Left ventricle myocardium inferior (tissue), 1 donor: ENCODE results near the gene IPCEF1. TPM values are rescaled to one million over a fixed set of nuclear protein-coding genes. Genes with fewer than 3 reads are reported as not detected.

Experiments used
- DNase-seq: peaks from one replicate; pipeline ENCODE4 v3.0.0-alpha.2; 2020
- H3K27ac ChIP-seq: fragments of 200-600 bp; replicated peaks from 2 replicates; pipeline ENCODE4 v1.8.0; 2021
- H3K27me3 ChIP-seq: fragments of 200-600 bp; 2 replicates; pipeline ENCODE4 v1.8.0; 2021; ENCODE audit warnings: low read depth
- H3K36me3 ChIP-seq: fragments of 200-600 bp; 2 replicates; pipeline ENCODE4 v1.8.0; 2021
- H3K4me1 ChIP-seq: fragments of 200-600 bp; 2 replicates; pipeline ENCODE4 v1.8.0; 2021
- H3K4me3 ChIP-seq: fragments of 200-600 bp; 2 replicates; pipeline ENCODE4 v1.8.0; 2021; ENCODE audit warnings: mild to moderate bottlenecking, moderate library complexity
- H3K9me3 ChIP-seq: fragments of 200-600 bp; replicated peaks from 2 replicates; pipeline ENCODE4 v1.8.0; 2021
- CTCF ChIP-seq: fragments of 200-600 bp; IDR thresholded peaks from 2 replicates; pipeline ENCODE4 v1.8.0; 2021; ENCODE audit warnings: antibody characterized with exemption, mild to moderate bottlenecking, borderline replicate concordance
- intact Hi-C: fragments of 100-400 bp; cut with micrococcal nuclease; formaldehyde crosslinking; loops from one replicate; pipeline ENCODE4 v1.11.0; 2022
- total RNA-seq: library from RNA; stranded (reverse); fragmentation: NEBNext Ultra II Directional; extraction: Animal tissue kit (Norgen Biotek cat#: 25700); gene quantifications from one replicate; pipeline ENCODE4 v1.2.1, GENCODE V29; 2021
- donor health status: DM: no; HTN: yes; CAD: no; lungs with severe emphysema.

IPCEF1 gene
- total RNA-seq, 1 donor from 2014 or later: 1.7 TPM

GRCh38 chr6:154157706-154158105, 198.9 kb downstream of the IPCEF1 start:
- Histone ChIP-seq H3K9me3 (no peaks in the 10 kb centered on the region), H3K36me3 (no peaks in the 10 kb centered on the region), H3K4me1 (peaks cover 19% of the 10 kb centered on the region), H3K27ac (peak overlapping the region; percentile 38), H3K27me3 (no peaks in the 10 kb centered on the region), H3K4me3 (peak overlapping the region; percentile 45)
- intact Hi-C loops: no loop called here
- TF ChIP-seq CTCF: no peak
- DNase-seq: no peak

DNA sequence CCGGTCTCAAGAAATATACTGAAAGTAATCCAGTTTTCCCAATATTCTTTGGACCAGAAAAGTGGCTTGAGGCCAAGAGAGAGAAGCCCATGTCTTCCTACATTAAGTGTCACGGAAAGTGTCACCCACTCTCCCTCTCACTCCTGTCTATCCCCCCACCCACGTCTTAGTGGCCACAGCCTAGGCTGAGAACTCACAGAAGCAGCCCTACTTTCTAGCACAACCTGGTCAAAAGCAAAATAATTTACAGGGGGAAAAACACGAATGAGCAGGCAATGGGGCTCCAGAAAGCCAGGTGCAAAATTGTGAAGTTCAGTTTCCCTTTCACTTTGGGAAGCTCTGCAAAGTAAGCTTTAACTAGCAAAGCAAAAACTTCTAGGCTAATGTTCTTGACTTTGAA, 199.5 kb downstream of the IPCEF1 start:
- Histone ChIP-seq H3K9me3 (no peaks in the 10 kb centered on the region), H3K27ac (peak overlapping the region; percentile 38), H3K4me3 (peak overlapping the region; percentile 45), H3K27me3 (no peaks in the 10 kb centered on the region), H3K36me3 (no peaks in the 10 kb centered on the region), H3K4me1 (peaks cover 19% of the 10 kb centered on the region)
- no peak for DNase-seq
- no peak for TF ChIP-seq CTCF
- intact Hi-C loops: no loop called here

DNA sequence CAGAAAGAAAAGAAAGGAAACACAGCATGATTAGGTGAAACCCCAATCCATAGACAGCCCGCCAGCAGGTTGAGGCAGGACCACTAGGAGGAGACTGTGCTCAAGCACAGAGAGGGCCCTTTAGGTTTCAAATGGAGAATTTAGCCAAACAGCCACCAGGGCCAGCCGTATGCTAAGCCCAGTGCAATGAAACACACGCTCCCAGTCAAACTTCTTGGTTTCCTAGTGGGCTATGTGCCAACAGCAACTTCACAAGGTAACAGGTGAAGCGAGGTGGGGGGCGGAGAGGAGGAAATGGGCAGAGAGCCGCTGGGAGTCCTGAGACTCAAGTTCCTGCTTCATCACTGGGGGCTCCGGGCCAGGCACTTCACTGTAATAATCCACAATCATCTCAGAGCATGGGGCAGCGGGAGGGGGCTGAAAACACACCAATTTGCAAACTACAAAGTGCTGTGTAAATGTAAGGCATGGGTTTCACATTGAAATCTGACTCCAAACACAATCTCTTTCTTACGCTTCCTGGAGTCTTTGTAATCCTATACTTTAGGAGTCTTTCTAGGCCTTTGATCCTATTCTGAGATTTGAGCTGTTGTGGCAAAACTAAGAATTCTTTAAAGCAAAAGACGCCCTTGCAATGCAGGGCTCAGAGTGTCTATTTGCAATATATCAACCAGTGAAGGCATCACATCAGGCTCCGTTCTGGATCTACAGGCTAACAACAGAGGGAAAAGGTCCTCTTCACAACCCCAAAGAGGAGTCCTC, 200.3 kb downstream of the IPCEF1 start:
- Histone ChIP-seq H3K27me3 (no peaks in the 10 kb centered on the region), H3K4me3 (peak overlapping the region; percentile 45), H3K36me3 (no peaks in the 10 kb centered on the region), H3K27ac (no peak overlapping the region), H3K9me3 (no peaks in the 10 kb centered on the region), H3K4me1 (peaks cover 19% of the 10 kb centered on the region)
- no peak for DNase-seq
- intact Hi-C loops: no loop called here
- TF ChIP-seq CTCF: peak; percentile 63

DNA sequence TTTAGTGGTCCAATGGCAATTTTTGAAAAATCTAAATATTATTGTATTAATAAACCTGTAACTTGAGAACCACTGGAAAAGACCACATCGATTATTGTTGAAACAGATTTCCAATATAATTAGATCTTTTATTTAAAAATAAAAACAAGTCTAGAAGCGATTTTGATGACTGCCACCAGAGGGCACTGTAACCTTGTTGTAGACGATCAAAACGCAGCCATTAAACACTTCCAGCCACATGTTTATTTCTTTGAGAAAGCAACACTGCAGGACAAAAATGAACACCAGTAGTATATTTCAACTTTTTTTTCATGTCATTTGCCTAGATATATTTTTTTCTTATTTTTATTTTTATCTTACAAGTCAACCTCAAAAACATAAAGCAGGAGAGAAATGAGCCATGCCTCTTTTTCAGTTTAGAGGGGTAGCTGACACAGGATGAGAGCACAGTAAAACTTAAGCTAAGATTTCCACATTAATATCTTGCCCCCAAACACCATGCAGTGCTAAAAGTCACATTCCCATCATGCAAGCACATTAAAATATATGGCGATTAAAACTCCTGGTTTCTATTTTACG, 202.1 kb downstream of the IPCEF1 start:
- TF ChIP-seq CTCF: peak; percentile 87
- H3K27ac ChIP-seq: no peak overlapping the region
- intact Hi-C loops: loop anchor here (5.0 kb wide), 1 partner anchor 123 kb away; no protein-coding TSS in a partner anchor
- no peaks in the 10 kb centered on the region for H3K9me3 ChIP-seq
- H3K4me1 ChIP-seq: peaks cover 19% of the 10 kb centered on the region
- no peaks in the 10 kb centered on the region for H3K36me3 ChIP-seq
- no peak overlapping the region for H3K4me3 ChIP-seq
- no peak for DNase-seq
- no peaks in the 10 kb centered on the region for H3K27me3 ChIP-seq

- Histone ChIP-seq H3K36me3 (no peaks in the 10 kb centered on the region), H3K4me1 (no peaks in the 10 kb centered on the region), H3K27me3 (no peaks in the 10 kb centered on the region), H3K4me3 (no peak overlapping the region), H3K9me3 (no peaks in the 10 kb centered on the region), H3K27ac (no peak overlapping the region)
- TF ChIP-seq CTCF: no peak
- intact Hi-C loops: no loop called here
- no peak for DNase-seq
Observed at GRCh38 chr6:154143753-154144152, 212.8 kb downstream of the IPCEF1 start.
